Aorta (tissue), 5 donors: ENCODE results near the gene ZNF543. TPM values are rescaled to one million over a fixed set of nuclear protein-coding genes. Genes with fewer than 3 reads are reported as not detected.

Experiments used
- ATAC-seq: fragments of 200-7000 bp; cut with Tn5 transposase; one replicate; pipeline ENCODE4 v1.9.1; 2022; ENCODE audit warnings: moderate library complexity; ENCODE audit not compliant: low FRiP score
- DNase-seq, 2 donors: peaks; one replicate each; pipeline ENCODE4 v3.0.0-alpha.2; 2020
- H3K27ac ChIP-seq, 2 donors: one replicate each; pipeline ENCODE4 v1.5.1; 2013; ENCODE audit warnings: low read length in 2 of 2, mild to moderate bottlenecking in 2 of 2, moderate library complexity in 2 of 2, control low read depth in 1 of 2, inconsistent platforms in 1 of 2, low read depth in 1 of 2
- H3K27me3 ChIP-seq, 2 donors: one replicate each; pipeline ENCODE4 v1.6.1; 2013; ENCODE audit warnings: control low read depth in 1 of 2, low read length in 1 of 2, mild to moderate bottlenecking in 1 of 2, moderate library complexity in 1 of 2; ENCODE audit not compliant: insufficient read depth in 2 of 2, control insufficient read depth in 1 of 2
- H3K36me3 ChIP-seq, 2 donors: one replicate each; pipeline ENCODE4 v1.6.1; 2013; ENCODE audit warnings: control low read depth in 1 of 2, low read length in 1 of 2, mild to moderate bottlenecking in 1 of 2; ENCODE audit not compliant: insufficient read depth in 2 of 2, control insufficient read depth in 1 of 2
- H3K4me1 ChIP-seq, 2 donors: one replicate each; pipeline ENCODE4 v1.6.1; 2013; ENCODE audit warnings: low read length in 2 of 2, control low read depth in 1 of 2, mild to moderate bottlenecking in 1 of 2, moderate library complexity in 1 of 2; ENCODE audit not compliant: insufficient read depth in 2 of 2, control insufficient read depth in 1 of 2
- H3K4me3 ChIP-seq, 2 donors: one replicate each; pipeline ENCODE4 v1.5.1; 2013; ENCODE audit warnings: low read length in 2 of 2, control low read depth in 1 of 2, mild to moderate bottlenecking in 1 of 2
- H3K9me3 ChIP-seq: one replicate; pipeline ENCODE4 v1.6.1; 2013; ENCODE audit warnings: mild to moderate bottlenecking, low read length; ENCODE audit not compliant: control insufficient read depth
- WGBS, 2 donors: extraction: QIAGEN DNeasy Blood & Tissue Kit; methylation state at CpG; one replicate each; pipeline ENCODE4 v1.1.7; 2013; 5-methylcytosine and 5-hydroxymethylcytosine counted together
- intact Hi-C, 2 donors: fragments of 100-400 bp; cut with DNase I; formaldehyde crosslinking; loops; one replicate each; pipeline versions ENCODE4 v1.14.2 to v1.15.0; 2022
- polyA plus RNA-seq, 2 donors: library from polyadenylated mRNA; stranded (reverse); fragments of 200-250 nt; gene quantifications; one replicate each; pipeline ENCODE4 v1.2.3, GENCODE V29; 2013
- total RNA-seq, 2 donors: library from RNA; stranded (reverse); fragmentation: NEBNext Ultra II Directional; extraction: Animal tissue kit (Norgen Biotek cat#: 25700); gene quantifications; one replicate each; pipeline ENCODE4 v1.2.1, GENCODE V29; 2021
- donor health status: healthy with polysubstance abuse.
- donor health status: Bipolar disorder and iron deficiency.
- donor health status: DM: no; HTN: no; CAD: no.
- donor health status: DM: no; HTN: no; CAD: no.
- donor health status: DM: yes; HTN: yes; CAD: no.

Gene ZNF543
- total and polyA plus RNA-seq, 4 donors: 0.38 to 8.9 (median 5.0) TPM

DNA sequence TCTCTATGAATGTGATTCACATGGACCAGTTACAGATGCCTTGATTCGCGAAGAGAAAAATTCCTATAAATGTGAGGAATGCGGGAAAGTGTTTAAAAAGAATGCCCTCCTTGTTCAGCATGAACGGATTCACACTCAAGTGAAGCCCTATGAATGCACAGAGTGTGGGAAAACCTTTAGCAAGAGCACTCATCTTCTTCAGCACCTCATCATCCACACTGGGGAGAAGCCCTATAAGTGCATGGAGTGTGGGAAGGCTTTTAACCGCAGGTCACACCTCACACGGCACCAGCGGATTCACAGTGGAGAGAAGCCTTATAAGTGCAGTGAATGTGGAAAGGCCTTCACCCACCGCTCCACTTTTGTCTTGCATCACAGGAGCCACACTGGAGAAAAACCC is 7.7 kb downstream of the ZNF543 start:
- 93 to 95% methylated on average over 8 of the region's 8 CpGs for WGBS, 2 donors
- no peaks in the 10 kb centered on the region for H3K27me3 ChIP-seq
- H3K36me3 ChIP-seq: peaks cover 25 to 29% of the 10 kb centered on the region in 2 donors

GRCh38 chr19:57334191-57334590 is 13.9 kb downstream of the ZNF543 start:
- H3K27ac ChIP-seq: no peak overlapping the region
- intact Hi-C loops: no loop called here
- peaks cover 0 to 3% of the 10 kb centered on the region in 2 donors for H3K36me3 ChIP-seq
- no peak overlapping the region for H3K4me3 ChIP-seq
- H3K27me3 ChIP-seq: no peaks in the 10 kb centered on the region
- WGBS, 2 donors: 76 to 84% methylated on average over 4 of the region's 4 CpGs
- ATAC-seq: no peak
- DNase-seq: no peak
- H3K4me1 ChIP-seq: no peaks in the 10 kb centered on the region
- H3K9me3 ChIP-seq: peaks cover 5% of the 10 kb centered on the region

More for the DNA sequence above, 7.7 kb downstream of the ZNF543 start:
- Histone ChIP-seq H3K27ac (no peak overlapping the region), H3K9me3 (peaks cover 27% of the 10 kb centered on the region), H3K4me3 (no peak overlapping the region), H3K4me1 (no peaks in the 10 kb centered on the region)
- intact Hi-C loops: no loop called here
- no peak for DNase-seq
- ATAC-seq: no peak

GRCh38 chr19:57338877-57339276 is 18.6 kb downstream of the ZNF543 start:
- Histone ChIP-seq H3K9me3 (peaks cover 5% of the 10 kb centered on the region), H3K36me3 (no peaks in the 10 kb centered on the region), H3K4me1 (no peaks in the 10 kb centered on the region), H3K27me3 (no peaks in the 10 kb centered on the region), H3K27ac (no peak overlapping the region), H3K4me3 (no peak overlapping the region)
- intact Hi-C loops: no loop called here
- ATAC-seq: peak; percentile 79
- 14 to 19% methylated on average over 3 of the region's 3 CpGs for WGBS, 2 donors
- no peak for DNase-seq

- no peak overlapping the region for H3K27ac ChIP-seq
- H3K36me3 ChIP-seq: no peaks in the 10 kb centered on the region
- 68 to 71% methylated on average over 6 of the region's 6 CpGs for WGBS, 2 donors
- no peaks in the 10 kb centered on the region for H3K27me3 ChIP-seq
- no peaks in the 10 kb centered on the region for H3K4me1 ChIP-seq
- H3K9me3 ChIP-seq: no peaks in the 10 kb centered on the region
- ATAC-seq: no peak
- intact Hi-C loops: no loop called here
- no peak overlapping the region for H3K4me3 ChIP-seq
- DNase-seq: no peak
These were observed 22.3 kb downstream of the ZNF543 start for GRCh38 chr19:57342582-57342981.

GRCh38 chr19:57348136-57348535 is 27.9 kb downstream of the ZNF543 start:
- Histone ChIP-seq H3K9me3 (peaks cover 3% of the 10 kb centered on the region), H3K4me3 (no peak overlapping the region), H3K27ac (no peak overlapping the region), H3K27me3 (no peaks in the 10 kb centered on the region), H3K36me3 (no peaks in the 10 kb centered on the region), H3K4me1 (no peaks in the 10 kb centered on the region)
- 53 to 56% methylated on average over 3 of the region's 3 CpGs for WGBS, 2 donors
- intact Hi-C loops: no loop called here
- no peak for DNase-seq
- no peak for ATAC-seq

GRCh38 chr19:57350877-57351805 is 30.9 kb downstream of the ZNF543 start, which contains the start of gene ZNF304:
Gene ZNF304, plus strand, starts transcription at chr19:57351271. Its CDS starts 394 bp downstream, at chr19:57351665.
- WGBS, 2 donors: 1% methylated on average over 57 of the region's 57 CpGs
- peaks cover 23% of the 10 kb centered on the region for H3K9me3 ChIP-seq
- H3K4me1 ChIP-seq: no peaks in the 10 kb centered on the region
- peak; percentile 95 for ATAC-seq
- peak within 1 kb of the TSS in 1 of 2 donors; percentile 53 for H3K27ac ChIP-seq
- intact Hi-C loops: loop anchor here (1.0 to 2.0 kb wide), 2 partner anchors 70 to 71 kb away; partner anchors contain the start of gene ZNF460 (in 2 of the 2)
- peak; percentile 96 to 97 for DNase-seq
- peaks cover 9 to 15% of the 10 kb centered on the region in 2 donors for H3K36me3 ChIP-seq
- H3K27me3 ChIP-seq: no peaks in the 10 kb centered on the region
- H3K4me3 ChIP-seq: peak within 1 kb of the TSS; percentile 83 to 89

DNA sequence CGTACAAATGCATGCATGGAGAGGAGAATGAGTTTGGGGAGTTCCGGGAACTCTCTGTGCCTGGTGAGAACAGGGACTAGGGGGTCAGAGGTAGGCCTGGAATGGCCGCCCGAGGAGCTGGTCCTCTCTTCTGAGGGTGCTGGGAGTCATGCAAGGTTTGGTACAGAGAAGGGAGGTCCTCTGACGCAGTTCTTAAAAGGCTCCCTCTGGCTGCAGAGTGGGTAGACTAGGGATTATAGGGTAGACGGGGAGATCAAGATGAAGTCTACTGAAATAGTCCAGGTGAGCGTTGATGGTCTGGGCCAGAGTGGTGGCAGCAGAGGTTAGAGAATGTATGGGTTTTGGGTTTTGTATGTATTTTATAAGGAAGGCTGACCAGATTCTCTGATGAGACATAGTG is 31.6 kb downstream of the ZNF543 start:
- H3K36me3 ChIP-seq: peaks cover 9 to 21% of the 10 kb centered on the region in 2 donors
- WGBS, 2 donors: 18 to 22% methylated on average over 7 of the region's 7 CpGs
- intact Hi-C loops: loop anchor here (1.0 to 2.0 kb wide), 2 partner anchors 71 to 72 kb away; partner anchors contain the start of gene ZNF460 (in 2 of the 2)
- no peaks in the 10 kb centered on the region for H3K4me1 ChIP-seq
- no peaks in the 10 kb centered on the region for H3K27me3 ChIP-seq
- H3K4me3 ChIP-seq: peak overlapping the region; percentile 83 to 89
- DNase-seq (no peak), ATAC-seq (no peak)
- peaks cover 28% of the 10 kb centered on the region for H3K9me3 ChIP-seq
- no peak overlapping the region for H3K27ac ChIP-seq

DNA sequence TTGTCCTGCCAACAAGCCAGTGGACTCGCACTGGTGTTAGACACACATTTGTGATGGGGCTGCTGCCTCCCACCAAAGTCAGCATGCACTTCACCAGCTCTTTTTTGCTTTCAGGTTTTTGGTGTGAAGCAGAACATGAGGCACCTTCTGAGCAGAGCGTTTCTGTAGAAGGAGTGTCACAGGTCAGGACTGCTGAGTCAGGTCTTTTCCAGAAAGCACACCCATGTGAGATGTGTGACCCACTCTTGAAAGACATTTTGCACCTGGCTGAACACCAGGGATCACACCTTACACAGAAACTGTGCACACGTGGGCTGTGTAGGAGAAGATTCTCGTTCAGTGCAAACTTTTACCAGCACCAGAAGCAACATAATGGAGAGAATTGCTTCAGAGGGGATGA is 35.6 kb downstream of the ZNF543 start:
- intact Hi-C loops: no loop called here
- Histone ChIP-seq H3K27ac (no peak overlapping the region), H3K27me3 (no peaks in the 10 kb centered on the region), H3K4me3 (no peak overlapping the region), H3K36me3 (peaks cover 14 to 29% of the 10 kb centered on the region in 2 donors), H3K9me3 (peaks cover 41% of the 10 kb centered on the region), H3K4me1 (no peaks in the 10 kb centered on the region)
- WGBS, 2 donors: 94 to 98% methylated on average over 4 of the region's 4 CpGs
- ATAC-seq: no peak
- no peak for DNase-seq
